Tibial artery (tissue), 4 donors: Measurements from ENCODE around the gene ISL2.

ENCODE experiments used
- DNase-seq, 2 donors: peaks; one replicate each; pipeline ENCODE4 v3.0.0-alpha.2; 2019
- H3K27ac ChIP-seq, 2 donors: fragments of 200-600 bp; sonication (generic) in 1 of 2; 1 replicate in 1 of 2; 2 replicates in 1 of 2; pipeline ENCODE4 v1.5.1; 2018 to 2019; ENCODE audit warnings: mild to moderate bottlenecking in 1 of 2
- H3K27me3 ChIP-seq, 2 donors: fragments of 200-600 bp; sonication (generic) in 1 of 2; one replicate each; pipeline versions ENCODE4 v1.5.1 to v1.6.0; 2016 to 2019
- H3K36me3 ChIP-seq, 3 donors: fragments of 200-600 bp; sonication (generic) in 2 of 3; one replicate each; pipeline ENCODE4 v1.5.1; 2016 to 2019; ENCODE audit warnings: mild to moderate bottlenecking in 2 of 3
- H3K4me1 ChIP-seq, 4 donors: fragments of 200-600 bp; sonication (generic) in 2 of 4; 1 replicate in 3 of 4; 2 replicates in 1 of 4; pipeline ENCODE4 v1.5.1; 2016 to 2019
- H3K4me3 ChIP-seq, 2 donors: fragments of 200-600 bp; sonication (generic) in 1 of 2; 1 replicate in 1 of 2; 2 replicates in 1 of 2; pipeline ENCODE4 v1.5.1; 2018 to 2019; ENCODE audit warnings: mild to moderate bottlenecking in 2 of 2
- H3K9me3 ChIP-seq, 3 donors: fragments of 200-600 bp; sonication (generic) in 1 of 3; one replicate each; pipeline ENCODE4 v1.5.1; 2016 to 2019
- CTCF ChIP-seq, 2 experiments: fragments of 200-600 bp in 1 of 2; fragments of 450-650 bp in 1 of 2; IDR thresholded peaks; one replicate each; pipeline ENCODE4 v1.5.1; 2017 to 2019; ENCODE audit warnings: antibody characterized with exemption in 2 of 2, mild to moderate bottlenecking in 1 of 2, moderate library complexity in 1 of 2
- intact Hi-C: fragments of 100-400 bp; cut with DNase I; formaldehyde crosslinking; loops from one replicate; pipeline ENCODE4 v1.15.0; 2023; ENCODE audit warnings: low total_unique reads

ISL2 gene

GRCh38 chr15:76298986-76299385, 37.6 kb upstream of the ISL2 start:
- Histone ChIP-seq H3K4me1 (peaks cover 0 to 18% (median 0%) of the 10 kb centered on the region in 4 donors), H3K9me3 (no peaks in the 10 kb centered on the region)
- TF ChIP-seq CTCF (IDR thresholded peaks at IDR 0.05): no peak

GRCh38 chr15:76299786-76300185, 36.8 kb upstream of the ISL2 start:
- TF ChIP-seq CTCF (IDR thresholded peaks at IDR 0.05): no peak
- no peaks in the 10 kb centered on the region for H3K36me3 ChIP-seq

More at GRCh38 chr15:76298986-76299385, 37.6 kb upstream of the ISL2 start:
- DNase-seq: no peak
- Histone ChIP-seq H3K4me3 (no peak overlapping the region), H3K27me3 (no peaks in the 10 kb centered on the region), H3K27ac (no peak overlapping the region), H3K36me3 (no peaks in the 10 kb centered on the region)
- intact Hi-C loops: no loop called here

GRCh38 chr15:76303909-76304308, 32.7 kb upstream of the ISL2 start:
- no peak for TF ChIP-seq CTCF (IDR thresholded peaks at IDR 0.05)
- no peak for DNase-seq
- Histone ChIP-seq H3K4me1 (peaks cover 0 to 9% (median 0%) of the 10 kb centered on the region in 4 donors), H3K4me3 (no peak overlapping the region), H3K36me3 (no peaks in the 10 kb centered on the region), H3K9me3 (no peaks in the 10 kb centered on the region), H3K27me3 (no peaks in the 10 kb centered on the region), H3K27ac (no peak overlapping the region)
- intact Hi-C loops: no loop called here

More at GRCh38 chr15:76299786-76300185, 36.8 kb upstream of the ISL2 start:
- H3K27me3 ChIP-seq: no peaks in the 10 kb centered on the region
- peaks cover 0 to 14% (median 0%) of the 10 kb centered on the region in 4 donors for H3K4me1 ChIP-seq
- H3K4me3 ChIP-seq: no peak overlapping the region
- intact Hi-C loops: no loop called here
- DNase-seq: no peak
- H3K9me3 ChIP-seq: no peaks in the 10 kb centered on the region
- no peak overlapping the region for H3K27ac ChIP-seq

- intact Hi-C loops: no loop called here
- no peaks in the 10 kb centered on the region for H3K27me3 ChIP-seq
- no peak for DNase-seq
- TF ChIP-seq CTCF (IDR thresholded peaks at IDR 0.05): no peak
- no peaks in the 10 kb centered on the region for H3K9me3 ChIP-seq
- H3K4me1 ChIP-seq: peaks cover 0 to 22% (median 12%) of the 10 kb centered on the region in 4 donors
- H3K27ac ChIP-seq: peak overlapping the region in 1 of 2 donors; percentile 87
- peak overlapping the region in 1 of 2 donors; percentile 71 for H3K4me3 ChIP-seq
- no peaks in the 10 kb centered on the region for H3K36me3 ChIP-seq
Observed at GRCh38 chr15:76309601-76310330, 26.8 kb upstream of the ISL2 start.

GRCh38 chr15:76310475-76311099, 26.0 kb upstream of the ISL2 start:
- no peaks in the 10 kb centered on the region for H3K36me3 ChIP-seq
- peak overlapping the region; percentile 82 to 87 for H3K27ac ChIP-seq
- intact Hi-C loops: no loop called here
- H3K9me3 ChIP-seq: no peaks in the 10 kb centered on the region
- H3K4me3 ChIP-seq: peak overlapping the region; percentile 71 to 84
- H3K4me1 ChIP-seq: peaks cover 0 to 22% (median 12%) of the 10 kb centered on the region in 4 donors
- peak in 1 of 2 donors; percentile 23 for DNase-seq
- H3K27me3 ChIP-seq: no peaks in the 10 kb centered on the region
- TF ChIP-seq CTCF (IDR thresholded peaks at IDR 0.05): no peak
